NCI-H1417 (cell line): ENCODE results near the gene CACNA1E.
A peak's percentile ranks its signal among the peaks of the same experiment; 100 is the strongest.

Experiments
- DNase-seq, 3 experiments: peaks; one replicate each; lab custom pipeline; 2025; lab: John Stamatoyannopoulos, UW

CACNA1E gene

DNA sequence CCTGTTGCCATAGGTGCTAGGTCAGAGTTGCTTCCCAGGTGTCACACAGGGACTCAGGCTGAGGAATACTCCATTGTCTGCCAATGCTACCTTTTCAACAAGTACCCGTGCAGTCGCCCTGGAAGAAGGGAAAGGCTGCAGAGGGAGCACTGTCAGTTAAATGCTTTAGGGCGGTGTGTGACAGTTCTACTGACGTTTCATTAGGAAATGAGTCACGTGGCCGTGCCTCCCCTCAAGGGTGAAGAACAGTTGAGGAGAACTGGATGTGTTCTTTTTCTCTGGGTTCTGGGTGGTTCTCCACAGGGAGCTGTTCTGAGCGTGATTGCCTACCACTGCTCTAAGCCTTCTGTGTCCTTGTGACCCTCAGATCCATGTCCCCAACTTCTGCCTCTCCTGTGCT lies 197.6 kb downstream of the CACNA1E start:
- DNase-seq, result no peak

DNA sequence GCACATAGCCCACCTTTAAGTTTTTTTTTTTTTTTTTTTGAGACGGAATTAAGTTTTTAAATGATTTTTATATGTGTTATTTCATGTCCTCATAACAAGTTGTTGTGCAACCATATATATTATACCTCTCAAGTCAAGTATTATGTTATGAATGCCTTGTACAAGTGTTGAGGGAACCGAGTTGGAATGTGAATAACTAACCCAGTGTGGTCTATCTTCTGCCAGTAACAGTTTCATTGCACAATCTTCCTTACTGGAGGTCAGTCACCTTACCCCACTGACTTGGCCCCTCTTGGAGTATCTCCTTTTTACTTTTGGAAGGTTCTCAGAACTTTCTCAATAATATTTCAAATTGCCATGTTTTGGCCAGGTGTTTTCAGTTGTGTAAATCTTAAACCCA lies 201.9 kb downstream of the CACNA1E start:
- no peak for DNase-seq

DNA sequence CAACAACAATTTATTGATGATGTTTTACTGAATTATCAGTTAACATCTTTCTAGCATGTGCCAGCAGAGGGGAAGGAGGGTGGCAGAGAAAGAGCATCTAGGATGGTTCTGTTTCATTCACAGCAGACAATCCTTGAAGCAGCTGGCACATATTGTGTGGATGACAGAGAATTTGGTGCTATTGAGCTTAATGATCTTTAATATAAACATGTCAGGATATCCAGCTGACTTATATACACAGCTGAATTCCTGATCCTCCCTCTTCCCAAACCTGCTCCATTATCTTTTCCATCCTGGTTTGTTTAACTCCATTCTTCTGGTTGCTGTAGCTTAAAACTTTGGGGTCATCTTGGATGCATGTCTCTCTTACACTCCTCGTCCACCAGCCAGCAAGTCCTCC lies 218.6 kb downstream of the CACNA1E start:
- no peak for DNase-seq

DNA sequence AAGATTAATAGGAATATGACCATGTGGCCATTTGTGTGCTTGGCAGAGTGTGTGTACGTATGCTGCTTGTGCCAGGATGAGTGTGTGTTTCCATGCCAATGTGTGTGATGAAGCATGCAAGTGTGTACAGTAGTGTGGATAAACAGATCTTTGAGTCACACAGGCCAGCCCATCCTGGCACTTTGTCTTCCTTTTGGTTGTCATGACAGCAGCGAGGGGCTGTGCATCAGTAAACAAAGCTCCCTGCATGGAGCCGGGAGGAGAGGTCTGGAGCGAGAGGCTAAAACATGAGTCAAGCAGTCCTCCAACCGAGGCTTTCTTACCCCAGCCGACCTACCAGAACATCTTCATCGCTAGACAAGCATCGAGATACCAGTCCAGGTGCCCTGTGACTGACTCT lies 221.2 kb downstream of the CACNA1E start:
- peak; percentile 54 to 92 (median 72) for DNase-seq

DNA sequence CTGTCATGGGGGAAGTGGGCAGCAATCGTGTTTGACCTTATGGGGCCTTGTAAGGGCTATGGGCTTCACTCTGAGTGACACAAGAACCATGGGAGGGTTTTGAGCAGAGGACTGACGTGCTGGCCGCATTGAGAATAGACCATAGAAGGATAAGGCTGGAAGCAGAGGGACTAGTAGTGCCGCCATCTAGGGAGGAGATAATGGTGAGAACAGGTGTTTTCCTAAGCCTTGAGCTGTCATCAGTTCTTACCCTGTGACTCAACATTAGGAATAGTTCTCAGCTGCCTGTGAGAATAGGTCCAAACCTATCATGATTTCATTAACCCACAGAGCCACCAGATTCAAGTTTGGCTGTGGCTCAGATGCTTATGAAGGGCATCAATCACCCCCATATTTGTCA lies 228.5 kb downstream of the CACNA1E start:
- DNase-seq, result no peak

DNA sequence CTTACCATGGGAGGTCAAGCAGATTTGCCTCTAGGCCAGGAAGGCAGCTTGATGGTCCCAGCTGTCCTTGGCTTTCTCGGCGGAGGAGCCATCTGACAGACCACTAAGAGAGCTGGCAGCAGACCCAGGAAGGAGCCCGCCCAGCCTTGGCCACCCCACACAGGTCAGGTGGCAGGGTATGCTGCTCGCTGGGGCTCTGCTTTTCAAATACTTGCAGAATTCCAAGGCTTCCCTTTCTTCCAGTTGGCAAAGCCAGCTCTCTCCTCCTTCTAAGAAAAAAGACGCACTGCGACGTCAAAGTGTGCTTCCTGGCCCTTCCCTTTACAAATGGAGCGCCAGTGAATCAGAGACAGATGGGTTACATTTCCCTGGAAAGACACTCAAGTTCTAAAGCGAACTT lies 229.4 kb downstream of the CACNA1E start:
- no peak for DNase-seq

DNA sequence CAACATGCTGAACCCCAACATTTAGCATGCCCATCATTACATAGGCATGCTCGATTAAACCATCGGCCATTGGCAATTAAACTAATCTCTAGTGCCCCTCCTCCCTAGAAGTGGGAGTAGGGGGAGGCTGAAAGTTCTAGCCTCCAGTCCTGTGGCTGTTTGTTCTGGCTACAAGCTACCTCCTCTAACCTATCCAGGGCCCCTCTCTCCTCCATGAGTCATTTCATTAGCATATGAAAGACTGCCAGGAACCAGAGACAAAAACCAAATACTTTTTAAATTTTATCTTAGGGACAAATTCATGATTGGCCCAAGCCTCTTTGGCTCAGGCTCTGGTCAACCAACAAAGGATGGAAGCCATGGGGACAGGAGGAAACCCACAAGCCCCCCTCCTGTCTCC lies 231.1 kb downstream of the CACNA1E start:
- no peak for DNase-seq

DNA sequence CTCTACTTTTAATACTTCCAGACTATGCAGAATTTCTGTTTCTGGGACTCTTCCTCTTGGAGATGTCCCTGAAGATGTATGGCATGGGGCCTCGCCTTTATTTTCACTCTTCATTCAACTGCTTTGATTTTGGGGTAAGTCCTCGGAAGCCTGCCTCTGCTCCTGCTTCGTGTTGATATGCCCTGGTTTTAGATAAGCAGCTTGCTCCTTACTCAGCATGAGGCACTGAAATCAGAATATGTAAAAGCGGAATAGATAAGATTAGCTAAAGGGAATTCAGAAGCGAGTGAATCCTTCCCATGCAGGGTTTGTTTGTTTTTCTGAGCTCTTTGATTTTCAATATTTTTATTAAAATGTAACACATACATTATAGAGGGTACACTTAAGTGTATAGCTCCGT lies 234.7 kb downstream of the CACNA1E start:
- no peak for DNase-seq

DNA sequence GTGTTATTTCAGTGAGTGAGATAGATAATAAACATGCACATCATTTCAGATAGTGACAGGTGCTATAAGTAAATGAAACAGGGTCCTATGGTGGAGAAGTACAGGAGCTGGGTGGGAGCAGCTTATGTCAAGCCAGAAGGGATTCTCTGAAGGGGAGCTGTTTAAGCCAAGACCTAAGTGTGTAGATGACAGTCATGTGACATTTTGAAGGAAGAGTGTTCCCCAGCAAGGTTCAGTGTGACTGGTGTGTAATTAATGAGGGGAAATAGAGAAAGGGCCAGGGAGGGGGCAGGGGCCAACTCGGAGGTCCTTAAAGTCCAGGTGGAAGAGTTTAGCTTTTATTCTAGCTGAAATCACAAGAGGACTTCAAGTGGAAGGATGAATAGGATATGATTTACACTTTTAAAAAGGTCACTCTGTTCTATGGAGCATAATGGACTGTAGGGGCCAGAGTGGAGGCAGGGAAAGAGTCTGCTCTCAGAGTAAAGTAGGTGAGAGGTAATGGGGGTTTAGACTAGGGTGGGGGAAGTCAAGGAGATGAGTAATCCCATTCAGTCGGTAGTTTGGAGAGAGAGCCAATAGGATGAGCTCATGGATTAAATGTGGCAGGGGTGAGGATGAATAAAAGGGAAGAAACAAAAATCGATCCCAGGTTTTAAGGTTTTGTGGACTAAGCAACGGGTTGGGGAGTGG lies 243.1 kb downstream of the CACNA1E start:
- DNase-seq, result peak; percentile 43 to 88 (median 76)

DNA sequence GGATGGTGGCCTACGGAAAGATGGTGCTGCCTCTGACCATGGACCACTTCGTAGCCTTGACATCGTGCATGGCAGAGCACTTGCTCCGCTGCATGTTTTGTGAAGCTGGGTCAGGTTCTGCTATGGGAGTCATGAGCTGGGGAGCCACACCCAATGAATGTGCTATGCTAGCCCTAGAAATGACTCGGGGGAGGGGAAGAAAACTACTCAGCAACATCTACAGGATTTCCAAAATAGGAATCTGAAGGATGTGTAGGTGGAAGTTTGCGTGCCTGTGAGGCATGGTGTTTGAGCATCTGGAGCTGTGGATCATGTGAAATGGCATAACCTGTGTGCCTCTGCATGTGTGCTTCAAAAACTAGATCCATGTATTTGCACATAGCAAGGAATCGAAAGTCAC lies 247.3 kb downstream of the CACNA1E start:
- no peak for DNase-seq

DNA sequence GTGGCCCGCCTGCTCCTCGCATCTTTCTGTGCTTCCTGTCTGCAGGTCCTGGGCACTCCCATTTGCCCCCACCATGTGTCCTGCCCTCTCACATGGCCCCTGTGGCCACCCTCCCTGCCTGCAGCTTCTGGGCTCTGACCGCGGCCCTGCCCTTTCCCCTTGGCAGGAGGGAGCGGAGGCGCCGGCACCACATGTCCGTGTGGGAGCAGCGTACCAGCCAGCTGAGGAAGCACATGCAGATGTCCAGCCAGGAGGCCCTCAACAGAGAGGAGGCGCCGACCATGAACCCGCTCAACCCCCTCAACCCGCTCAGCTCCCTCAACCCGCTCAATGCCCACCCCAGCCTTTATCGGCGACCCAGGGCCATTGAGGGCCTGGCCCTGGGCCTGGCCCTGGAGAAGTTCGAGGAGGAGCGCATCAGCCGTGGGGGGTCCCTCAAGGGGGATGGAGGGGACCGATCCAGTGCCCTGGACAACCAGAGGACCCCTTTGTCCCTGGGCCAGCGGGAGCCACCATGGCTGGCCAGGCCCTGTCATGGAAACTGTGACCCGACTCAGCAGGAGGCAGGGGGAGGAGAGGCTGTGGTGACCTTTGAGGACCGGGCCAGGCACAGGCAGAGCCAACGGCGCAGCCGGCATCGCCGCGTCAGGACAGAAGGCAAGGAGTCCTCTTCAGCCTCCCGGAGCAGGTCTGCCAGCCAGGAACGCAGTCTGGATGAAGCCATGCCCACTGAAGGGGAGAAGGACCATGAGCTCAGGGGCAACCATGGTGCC lies 249.1 kb downstream of the CACNA1E start:
- no peak for DNase-seq

DNA sequence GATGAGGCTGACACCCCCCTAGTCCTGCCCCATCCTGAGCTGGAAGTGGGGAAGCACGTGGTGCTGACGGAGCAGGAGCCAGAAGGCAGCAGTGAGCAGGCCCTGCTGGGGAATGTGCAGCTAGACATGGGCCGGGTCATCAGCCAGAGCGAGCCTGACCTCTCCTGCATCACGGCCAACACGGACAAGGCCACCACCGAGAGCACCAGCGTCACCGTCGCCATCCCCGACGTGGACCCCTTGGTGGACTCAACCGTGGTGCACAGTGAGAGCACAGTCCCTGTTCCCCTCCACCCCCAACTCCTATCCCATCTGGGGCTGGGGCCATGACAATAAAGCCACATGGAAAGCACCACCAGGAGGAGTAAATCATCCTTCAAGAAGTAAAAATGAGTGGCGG lies 250.2 kb downstream of the CACNA1E start:
- no peak for DNase-seq

DNA sequence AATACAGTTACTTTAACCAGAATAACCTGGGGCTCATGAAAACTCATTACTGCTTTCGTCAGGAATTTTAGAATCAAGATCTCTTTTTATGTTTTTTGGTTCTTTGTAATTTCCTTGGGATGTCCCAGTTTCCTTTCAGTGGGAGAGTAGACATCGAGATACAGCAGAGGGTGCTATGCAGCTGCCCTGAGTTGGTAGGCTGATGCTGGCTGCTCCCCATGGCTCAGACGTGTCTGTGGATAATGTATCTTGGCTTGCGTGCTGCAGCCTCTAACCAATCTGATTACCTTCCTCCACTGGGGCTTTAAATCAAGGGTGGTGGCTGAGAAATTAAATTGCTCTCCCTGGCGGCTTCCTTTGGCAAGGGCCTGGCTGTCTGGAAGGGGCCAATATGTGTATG lies 253.7 kb downstream of the CACNA1E start:
- no peak for DNase-seq

DNA sequence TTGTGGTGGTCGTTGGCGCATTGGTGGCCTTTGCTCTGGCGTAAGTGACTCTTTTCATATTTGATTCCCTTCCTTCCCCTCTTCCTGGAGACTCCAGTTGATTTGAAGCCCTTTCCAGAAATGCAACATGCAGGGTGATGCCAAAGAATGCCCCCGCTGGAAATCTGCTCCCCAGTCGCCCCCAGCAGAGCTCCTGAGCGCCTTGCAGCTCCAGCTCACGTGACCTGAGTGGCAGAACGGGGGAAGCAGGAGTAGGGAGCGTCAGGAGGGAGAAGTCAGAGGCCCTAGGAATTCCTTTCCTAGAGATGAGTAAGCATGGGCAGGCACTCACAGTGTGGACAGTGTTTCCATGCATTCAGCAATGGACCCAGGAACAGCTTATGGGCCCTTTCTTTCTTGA lies 255.9 kb downstream of the CACNA1E start:
- DNase-seq, result no peak

DNA sequence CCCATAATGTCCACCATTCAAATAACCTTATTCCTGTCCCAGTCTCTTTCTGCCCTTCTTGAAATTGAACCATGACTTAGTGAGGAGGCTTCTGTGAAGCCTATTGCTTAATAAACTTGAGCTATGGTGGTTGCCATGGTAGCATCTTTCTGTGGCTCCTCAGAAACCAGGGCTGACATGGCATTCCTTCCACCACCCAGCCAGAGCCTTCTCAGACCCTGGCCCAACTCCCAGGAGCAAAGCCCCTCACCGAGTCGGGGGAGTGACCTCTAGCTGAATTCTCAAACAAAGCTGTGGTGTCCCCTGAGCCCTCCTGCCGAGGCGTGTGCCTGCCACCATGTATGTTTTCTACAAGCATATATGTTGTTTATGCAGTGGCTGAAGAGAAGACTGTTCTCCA lies 259.1 kb downstream of the CACNA1E start:
- DNase-seq, result no peak

DNA sequence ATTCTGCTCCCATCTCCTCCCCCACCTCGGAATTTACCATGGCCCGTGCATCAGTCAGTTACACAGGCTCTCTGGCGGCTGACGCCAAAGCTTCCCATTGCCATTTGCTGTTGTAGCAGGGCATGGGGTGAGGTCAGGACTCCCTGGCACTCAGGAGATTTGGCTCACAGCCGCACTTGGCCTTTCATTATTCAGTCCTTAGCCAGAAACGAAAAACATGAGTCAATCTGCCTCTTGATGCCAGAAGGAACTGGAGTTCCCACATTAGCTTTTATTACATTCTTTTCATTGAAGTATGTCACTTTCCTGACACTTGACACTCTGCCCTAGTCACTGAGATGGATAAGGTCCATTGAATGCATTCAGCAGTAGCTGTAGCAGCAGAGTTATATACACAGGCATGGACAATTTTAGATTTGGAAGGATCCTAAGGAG lies 260.6 kb downstream of the CACNA1E start:
- peak in 1 of 3 experiments; percentile 98 for DNase-seq

DNA sequence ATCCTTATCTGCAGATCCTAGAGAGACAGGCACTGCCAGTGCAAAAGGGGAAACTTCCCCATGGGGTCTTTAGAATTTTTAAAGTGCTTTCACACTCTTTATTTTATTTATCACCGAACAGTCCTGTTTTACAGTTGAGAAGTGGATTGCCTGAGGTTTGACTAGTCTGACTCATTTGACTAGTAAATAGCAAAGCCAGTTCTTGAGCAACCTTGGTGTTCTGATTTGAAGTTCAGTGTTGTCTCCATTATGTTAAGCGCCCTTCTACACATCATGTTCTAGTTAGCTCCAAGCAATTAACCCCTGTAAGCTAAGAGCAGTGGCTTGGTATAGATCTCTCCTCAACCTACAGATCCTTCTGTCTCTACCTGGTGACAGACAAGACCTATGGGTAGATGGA lies 262.9 kb downstream of the CACNA1E start:
- DNase-seq, result no peak

DNA sequence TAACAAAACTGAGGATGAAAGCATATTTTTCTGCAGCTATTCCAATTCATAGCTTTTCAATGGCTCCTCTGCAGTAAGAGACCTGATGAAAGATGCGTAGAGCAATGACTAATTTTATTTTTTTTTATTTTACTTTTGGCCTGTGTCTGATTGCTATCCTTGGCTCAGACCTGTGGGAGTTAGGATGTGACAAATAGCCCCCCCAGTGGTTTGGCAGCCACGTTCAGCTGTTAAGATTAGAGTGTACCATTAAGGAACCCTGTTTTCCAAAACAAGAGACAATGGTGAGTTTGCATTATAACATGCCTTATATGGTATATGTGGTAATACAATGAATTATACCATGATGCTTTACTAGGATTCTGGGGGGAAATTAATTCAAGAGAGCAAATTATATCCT lies 264.7 kb downstream of the CACNA1E start:
- DNase-seq, result no peak

DNA sequence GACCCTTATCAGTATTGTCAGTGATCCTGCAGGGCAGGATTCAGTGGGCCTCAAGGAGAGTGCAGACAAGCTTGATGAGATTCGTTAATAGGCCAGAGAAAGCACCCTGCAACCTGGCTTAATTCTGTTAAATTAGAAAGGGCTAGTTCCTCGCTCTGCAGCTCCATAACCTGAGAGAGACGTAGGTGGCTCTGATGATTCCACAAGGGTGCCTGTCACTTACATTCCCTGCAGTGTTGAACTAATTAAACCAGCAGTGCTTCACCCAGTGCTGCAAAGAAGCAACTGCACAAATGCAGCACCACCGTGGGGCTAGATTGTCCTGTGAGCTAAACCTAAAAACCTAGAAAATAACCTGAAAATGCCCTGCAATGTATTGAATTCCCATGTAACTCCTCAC lies 270.8 kb downstream of the CACNA1E start:
- DNase-seq, result no peak

DNA sequence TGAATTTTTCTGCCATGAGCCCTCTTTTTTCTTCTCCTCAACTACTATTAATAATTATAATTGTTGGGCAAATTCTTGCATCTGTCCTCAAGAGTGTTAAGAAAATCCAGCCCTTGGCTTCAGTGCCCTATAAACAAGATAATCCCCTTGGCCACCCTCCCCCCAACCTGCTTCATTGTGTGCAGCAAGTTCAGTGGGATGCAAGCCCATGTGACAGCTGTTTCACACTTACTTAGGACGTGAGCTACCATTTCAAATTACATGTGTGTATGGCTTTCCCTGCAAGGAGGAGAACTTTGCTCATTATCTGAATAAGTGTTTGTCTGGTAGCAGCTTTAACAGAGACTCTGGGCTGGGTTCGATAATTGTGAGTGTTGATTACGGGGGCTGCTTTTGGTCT lies 276.2 kb downstream of the CACNA1E start:
- DNase-seq, result peak in 1 of 3 experiments; percentile 54

DNA sequence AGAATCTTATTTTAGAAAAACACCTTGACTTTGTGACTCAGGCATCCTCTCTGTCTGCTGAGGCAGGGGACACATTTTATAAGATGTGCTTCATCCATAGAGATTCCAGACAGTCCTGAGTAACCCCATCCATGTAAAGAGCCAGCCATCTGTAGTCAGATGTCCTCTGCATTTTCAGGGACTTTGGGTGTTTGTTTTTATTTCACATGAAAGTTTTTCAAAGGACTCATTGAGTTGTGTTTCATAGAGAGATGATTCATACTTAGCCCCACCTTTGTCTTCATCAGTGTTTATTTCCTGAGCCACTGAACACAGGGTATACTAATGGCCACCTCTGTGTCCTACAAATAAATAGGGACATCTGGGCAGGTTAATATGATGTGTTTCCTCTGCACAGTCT lies 280.4 kb downstream of the CACNA1E start:
- DNase-seq, result no peak

DNA sequence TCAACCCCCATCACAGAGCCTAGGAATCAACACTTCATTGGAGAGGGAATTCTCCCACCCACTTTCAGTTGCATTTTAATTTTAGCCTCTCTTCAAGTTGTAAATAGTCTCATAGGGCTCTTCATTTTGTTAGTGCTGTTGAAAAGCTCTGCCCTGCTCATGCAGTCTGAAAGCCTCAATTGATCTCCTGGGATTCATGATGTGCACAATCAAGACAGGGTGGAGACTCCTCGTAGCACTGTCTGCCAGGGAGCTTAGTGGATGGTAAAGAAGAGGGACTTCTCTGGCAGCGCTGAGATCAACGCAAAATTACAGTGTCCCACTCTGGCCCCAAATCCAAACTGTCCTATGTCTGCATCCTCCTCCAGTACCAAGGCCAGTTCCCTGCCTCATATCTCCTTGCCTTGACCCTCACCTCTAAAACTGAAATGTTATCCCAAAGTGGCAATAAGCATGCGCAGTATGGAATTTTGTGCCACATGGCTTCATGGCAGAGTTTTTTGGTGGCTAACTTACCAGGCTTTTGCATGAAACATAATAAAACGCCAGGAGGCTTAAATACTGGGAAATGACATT lies 282.2 kb downstream of the CACNA1E start:
- peak in 1 of 3 experiments; percentile 97 for DNase-seq

DNA sequence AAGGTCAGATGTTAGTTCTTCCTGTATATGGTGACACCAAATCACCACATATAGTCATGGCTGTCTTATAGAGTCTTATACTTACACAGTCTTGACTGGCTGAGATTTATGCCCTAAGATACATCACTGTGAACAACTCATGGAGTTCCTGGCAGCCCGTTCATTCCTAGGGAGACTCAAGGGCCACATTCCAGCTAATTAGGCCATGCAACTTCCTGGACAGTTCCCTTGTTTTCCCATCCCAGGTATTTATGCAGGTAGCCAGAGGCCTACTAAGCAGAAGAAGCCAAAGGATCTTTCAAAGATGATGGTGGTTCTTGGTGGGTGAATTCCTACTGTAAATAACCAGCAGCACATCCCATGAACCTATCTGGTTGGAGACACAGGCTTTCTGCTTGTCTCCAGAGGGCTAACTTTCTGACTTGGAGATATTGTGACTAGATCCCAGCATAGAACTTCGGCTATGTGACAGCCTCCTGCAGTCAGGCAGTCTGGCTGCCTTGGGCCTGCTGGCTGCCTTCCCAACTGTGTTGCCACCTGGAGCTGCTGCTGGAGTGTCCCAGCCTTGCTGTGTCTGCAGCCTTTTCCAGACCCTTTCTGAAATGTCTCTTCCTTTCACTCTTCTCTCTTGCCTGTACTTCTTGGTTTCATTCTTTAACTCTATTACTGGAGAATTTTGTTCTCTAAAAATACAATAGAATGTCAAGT lies 283.8 kb downstream of the CACNA1E start:
- no peak for DNase-seq
